Hepatocyte (in vitro differentiated cells): ENCODE data around the gene PCBD2. TPM values are rescaled to one million over a fixed set of nuclear protein-coding genes. Genes with fewer than 3 reads are reported as not detected.
"Not testable (repeated sequence)": the region's sequence is repeated elsewhere in the genome, so short reads cannot be mapped to it uniquely, and the experiment has no call there.

ENCODE experiments used
- DNase-seq: peaks from one replicate; pipeline ENCODE4 v3.0.0-alpha.2; 2016; ENCODE audit warnings: low spot score
- H2AFZ ChIP-seq: fragments of 200-600 bp; sonication (generic); 2 replicates; pipeline ENCODE4 v1.6.0; 2016; ENCODE audit warnings: antibody characterized with exemption, mild to moderate bottlenecking
- H3K27ac ChIP-seq: fragments of 200-600 bp; sonication (generic); 2 replicates; pipeline ENCODE4 v1.5.1; 2016; ENCODE audit warnings: mild to moderate bottlenecking
- H3K27me3 ChIP-seq: fragments of 200-600 bp; sonication (generic); 2 replicates; pipeline ENCODE4 v1.6.1; 2016
- H3K36me3 ChIP-seq: fragments of 200-600 bp; sonication (generic); replicated peaks from 2 replicates; pipeline ENCODE4 v1.5.1; 2016; ENCODE audit warnings: low read depth; ENCODE audit not compliant: insufficient read depth
- H3K4me1 ChIP-seq: fragments of 200-600 bp; sonication (generic); 2 replicates; pipeline ENCODE4 v1.5.1; 2016; ENCODE audit warnings: mild to moderate bottlenecking, moderate library complexity; ENCODE audit not compliant: insufficient read depth
- H3K4me2 ChIP-seq: fragments of 200-600 bp; sonication (generic); 2 replicates; pipeline ENCODE4 v1.6.0; 2016
- H3K4me3 ChIP-seq: fragments of 200-600 bp; sonication (generic); 2 replicates; pipeline ENCODE4 v1.5.1; 2016; ENCODE audit warnings: mild to moderate bottlenecking
- H3K79me2 ChIP-seq: fragments of 200-600 bp; sonication (generic); 2 replicates; pipeline ENCODE4 v1.6.0; 2017; ENCODE audit warnings: mild to moderate bottlenecking
- H3K9me2 ChIP-seq: fragments of 200-600 bp; sonication (generic); replicated peaks from 2 replicates; pipeline ENCODE4 v1.6.0; 2017; ENCODE audit warnings: mild to moderate bottlenecking; ENCODE audit not compliant: insufficient read depth
- H3K9me3 ChIP-seq: fragments of 200-600 bp; sonication (generic); 2 replicates; pipeline ENCODE4 v1.5.1; 2016; ENCODE audit warnings: low read depth, mild to moderate bottlenecking
- H4K20me1 ChIP-seq: fragments of 200-600 bp; sonication (generic); 2 replicates; pipeline ENCODE4 v1.6.0; 2016; ENCODE audit warnings: mild to moderate bottlenecking; ENCODE audit not compliant: insufficient read depth, poor library complexity, severe bottlenecking
- EZH2 ChIP-seq: fragments of 200-600 bp; sonication (generic); IDR thresholded peaks from 2 replicates; pipeline ENCODE4 v1.6.1; 2016; ENCODE audit warnings: antibody characterized with exemption, mild to moderate bottlenecking, borderline replicate concordance
- EZH2phosphoT487 ChIP-seq: fragments of 200-600 bp; sonication (generic); IDR thresholded peaks from one replicate; pipeline ENCODE4 v1.6.1; 2018; ENCODE audit warnings: antibody characterized with exemption, mild to moderate bottlenecking, low read depth, moderate library complexity; ENCODE audit not compliant: unreplicated experiment, severe bottlenecking
- WGBS: methylation state at CpG from one replicate; pipeline ENCODE4 v1.1.6; 2016; ENCODE audit warnings: low lambda C conversion rate; ENCODE audit errors: missing lambda C conversion rate; 5-methylcytosine and 5-hydroxymethylcytosine counted together
- polyA plus RNA-seq: library from polyadenylated mRNA; unstranded; fragments of >200 nt; fragmentation: Nextera tagmentation; extraction: Ambion mirVana; gene quantifications from 2 replicates; pipeline ENCODE4 v1.2.1, GENCODE V29; 2016
- total RNA-seq: library from RNA; depleted of rRNA; stranded (reverse); fragments of >200 nt; gene quantifications from 2 replicates; pipeline ENCODE4 v1.2.3, GENCODE V29; 2014
- TF ChIP-seq, protein P1 (sequence below): fragments of 200-600 bp; sonication (generic); IDR thresholded peaks from 2 replicates; pipeline ENCODE4 v1.5.1; 2016; ENCODE audit warnings: antibody characterized with exemption, mild to moderate bottlenecking; ENCODE audit not compliant: poor library complexity

Gene PCBD2
- total and polyA plus RNA-seq, 2 experiments from 2014 or later: 5.2 to 14.0 TPM

DNA sequence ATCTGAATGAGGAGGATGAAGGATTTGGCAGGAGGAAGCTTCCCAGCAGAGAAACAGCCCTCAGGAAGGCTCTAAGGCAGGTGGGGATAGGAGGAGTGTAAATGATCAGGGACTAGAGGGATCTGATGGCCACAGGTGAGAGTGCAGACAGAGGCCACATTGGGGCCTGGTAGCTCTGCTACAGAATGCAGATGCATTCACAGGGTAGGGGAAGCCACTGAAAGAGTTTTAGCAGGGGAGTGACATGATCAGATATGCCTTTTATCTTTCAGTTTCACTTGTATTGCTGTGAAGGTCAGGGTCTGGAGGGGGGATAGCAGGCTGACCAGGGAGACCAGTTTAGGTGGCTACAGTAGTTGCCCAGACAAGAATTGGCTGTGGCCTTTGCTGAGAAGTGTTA lies 27.8 kb upstream of the PCBD2 start:
- H3K27me3 ChIP-seq: no peaks in the 10 kb centered on the region
- no peak overlapping the region for H3K4me3 ChIP-seq
- no peaks in the 10 kb centered on the region for H4K20me1 ChIP-seq
- no peak for DNase-seq
- H3K36me3 ChIP-seq: no peaks in the 10 kb centered on the region
- no peak overlapping the region for H3K27ac ChIP-seq
- peaks cover 14% of the 10 kb centered on the region for H3K4me1 ChIP-seq
- H2AFZ ChIP-seq: no peak overlapping the region
- H3K9me3 ChIP-seq: no peaks in the 10 kb centered on the region
- H3K79me2 ChIP-seq: peaks cover 54% of the 10 kb centered on the region
- TF ChIP-seq EZH2phosphoT487 (no peak), EZH2 (no peak)
- TF ChIP-seq, protein P1, sequence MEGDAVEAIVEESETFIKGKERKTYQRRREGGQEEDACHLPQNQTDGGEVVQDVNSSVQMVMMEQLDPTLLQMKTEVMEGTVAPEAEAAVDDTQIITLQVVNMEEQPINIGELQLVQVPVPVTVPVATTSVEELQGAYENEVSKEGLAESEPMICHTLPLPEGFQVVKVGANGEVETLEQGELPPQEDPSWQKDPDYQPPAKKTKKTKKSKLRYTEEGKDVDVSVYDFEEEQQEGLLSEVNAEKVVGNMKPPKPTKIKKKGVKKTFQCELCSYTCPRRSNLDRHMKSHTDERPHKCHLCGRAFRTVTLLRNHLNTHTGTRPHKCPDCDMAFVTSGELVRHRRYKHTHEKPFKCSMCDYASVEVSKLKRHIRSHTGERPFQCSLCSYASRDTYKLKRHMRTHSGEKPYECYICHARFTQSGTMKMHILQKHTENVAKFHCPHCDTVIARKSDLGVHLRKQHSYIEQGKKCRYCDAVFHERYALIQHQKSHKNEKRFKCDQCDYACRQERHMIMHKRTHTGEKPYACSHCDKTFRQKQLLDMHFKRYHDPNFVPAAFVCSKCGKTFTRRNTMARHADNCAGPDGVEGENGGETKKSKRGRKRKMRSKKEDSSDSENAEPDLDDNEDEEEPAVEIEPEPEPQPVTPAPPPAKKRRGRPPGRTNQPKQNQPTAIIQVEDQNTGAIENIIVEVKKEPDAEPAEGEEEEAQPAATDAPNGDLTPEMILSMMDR: no peak
- no peak overlapping the region for H3K4me2 ChIP-seq
- H3K9me2 ChIP-seq: no peaks in the 10 kb centered on the region

DNA sequence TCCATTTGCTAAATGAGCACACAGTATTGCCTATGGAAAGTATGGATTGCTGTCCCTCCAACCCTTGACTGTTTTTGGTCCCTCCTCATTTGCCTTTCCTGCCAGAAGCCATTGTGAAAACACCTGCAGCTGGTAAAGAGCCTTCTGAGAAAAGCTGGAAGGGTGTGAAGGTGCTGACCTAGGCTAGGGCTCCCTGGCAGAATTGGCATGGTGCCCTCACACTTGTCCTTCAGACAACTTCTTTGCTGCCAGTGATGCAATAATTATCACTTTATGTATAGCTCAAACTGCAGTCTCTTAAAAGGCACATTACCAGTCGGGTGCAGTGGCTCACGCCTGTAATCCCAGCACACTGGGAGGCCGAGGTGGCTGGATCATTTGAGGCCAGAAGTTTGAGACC lies 26.5 kb upstream of the PCBD2 start:
- WGBS: 95% methylated on average over 3 of the region's 3 CpGs
- H3K27me3 ChIP-seq: no peaks in the 10 kb centered on the region
- TF ChIP-seq EZH2 (no peak), EZH2phosphoT487 (no peak)
- TF ChIP-seq, protein P1: no peak

DNA sequence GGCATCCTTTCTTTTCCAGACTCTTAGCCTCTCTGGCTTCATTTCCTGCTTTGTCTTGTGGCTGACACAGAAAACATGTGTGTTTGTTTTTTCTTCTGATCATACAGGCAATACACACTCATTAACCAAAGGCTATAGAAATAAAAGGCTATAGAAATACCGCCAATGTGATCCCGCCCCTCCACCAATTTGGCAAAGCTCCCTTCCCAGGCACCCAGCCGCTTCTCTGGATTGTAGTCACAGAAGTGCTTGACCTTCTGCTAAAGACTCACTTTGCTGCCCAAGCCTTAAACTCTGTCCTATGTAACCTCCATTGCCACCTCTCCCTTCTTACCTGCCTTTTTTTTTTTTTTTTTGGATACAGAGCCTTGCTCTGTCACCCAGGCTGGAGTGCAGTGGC lies 25.5 kb upstream of the PCBD2 start:
- Histone ChIP-seq H3K36me3 (no peaks in the 10 kb centered on the region), H3K27ac (no peak overlapping the region), H3K4me1 (peaks cover 10% of the 10 kb centered on the region), H3K4me2 (no peak overlapping the region), H3K9me2 (no peaks in the 10 kb centered on the region), H3K9me3 (no peaks in the 10 kb centered on the region), H2AFZ (no peak overlapping the region), H3K79me2 (peaks cover 67% of the 10 kb centered on the region), H3K27me3 (no peaks in the 10 kb centered on the region), H3K4me3 (no peak overlapping the region), H4K20me1 (no peaks in the 10 kb centered on the region)
- TF ChIP-seq, protein P1: no peak
- TF ChIP-seq EZH2phosphoT487: no peak
- TF ChIP-seq EZH2: no peak
- DNase-seq: no peak
- WGBS: 93% methylated on average over 3 of the region's 3 CpGs

More for the DNA sequence above, 26.5 kb upstream of the PCBD2 start:
- no peaks in the 10 kb centered on the region for H3K9me3 ChIP-seq
- no peak overlapping the region for H3K4me2 ChIP-seq
- H2AFZ ChIP-seq: no peak overlapping the region
- H3K36me3 ChIP-seq: no peaks in the 10 kb centered on the region
- no peaks in the 10 kb centered on the region for H3K9me2 ChIP-seq
- peaks cover 14% of the 10 kb centered on the region for H3K4me1 ChIP-seq
- no peak overlapping the region for H3K4me3 ChIP-seq
- no peak for DNase-seq
- H3K27ac ChIP-seq: no peak overlapping the region
- peaks cover 60% of the 10 kb centered on the region for H3K79me2 ChIP-seq
- no peaks in the 10 kb centered on the region for H4K20me1 ChIP-seq

DNA sequence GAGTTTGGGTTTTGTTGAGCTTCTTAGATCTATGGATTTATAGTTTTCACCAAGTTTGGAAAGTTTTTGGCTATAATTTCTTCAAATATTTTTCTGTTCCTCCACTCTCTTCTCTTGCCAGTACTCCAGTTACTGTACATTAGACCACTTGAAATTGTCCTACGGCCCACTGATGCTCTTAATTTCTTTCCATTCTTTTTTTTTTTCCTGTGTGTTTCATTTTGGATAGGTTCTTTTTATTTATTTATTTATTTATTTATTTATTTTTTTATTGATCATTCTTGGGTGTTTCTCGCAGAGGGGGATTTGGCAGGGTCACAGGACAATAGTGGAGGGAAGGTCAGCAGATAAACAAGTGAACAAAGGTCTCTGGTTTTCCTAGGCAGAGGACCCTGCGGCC lies 24.0 kb upstream of the PCBD2 start:
- not testable (repeated sequence) for H4K20me1 ChIP-seq, H3K9me2 ChIP-seq, H3K27ac ChIP-seq, DNase-seq, H3K36me3 ChIP-seq, H3K4me1 ChIP-seq, H3K4me2 ChIP-seq, H3K27me3 ChIP-seq, H3K9me3 ChIP-seq, H3K4me3 ChIP-seq, H2AFZ ChIP-seq
- WGBS: 98% methylated on average over 1 of the region's 3 CpGs
- peaks cover 77% of the 10 kb centered on the region for H3K79me2 ChIP-seq

DNA sequence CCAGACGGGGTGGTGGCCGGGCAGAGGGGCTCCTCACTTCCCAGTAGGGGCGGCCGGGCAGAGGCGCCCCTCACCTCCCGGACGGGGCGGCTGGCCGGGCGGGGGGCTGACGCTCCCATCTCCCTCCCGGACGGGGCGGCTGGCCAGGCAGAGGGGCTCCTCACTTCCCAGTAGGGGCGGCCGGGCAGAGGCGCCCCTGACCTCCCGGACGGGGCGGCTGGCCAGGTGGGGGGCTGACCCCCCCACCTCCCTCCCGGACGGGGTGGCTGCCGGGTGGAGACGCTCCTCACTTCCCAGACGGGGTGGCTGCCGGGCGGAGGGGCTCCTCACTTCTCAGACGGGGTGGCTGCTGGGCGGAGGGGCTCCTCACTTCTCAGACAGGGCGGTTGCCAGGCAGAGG lies 23.2 kb upstream of the PCBD2 start:
- not testable (repeated sequence) for DNase-seq, H3K27me3 ChIP-seq, H2AFZ ChIP-seq, H3K27ac ChIP-seq, H3K4me2 ChIP-seq, H3K9me3 ChIP-seq, H3K36me3 ChIP-seq, H3K4me1 ChIP-seq, H4K20me1 ChIP-seq, H3K4me3 ChIP-seq, H3K9me2 ChIP-seq
- peaks cover 75% of the 10 kb centered on the region for H3K79me2 ChIP-seq
- 100% methylated on average over 1 of the region's 30 CpGs for WGBS
